ENCODE results near the gene VAPB.

The VAPB gene

DNA sequence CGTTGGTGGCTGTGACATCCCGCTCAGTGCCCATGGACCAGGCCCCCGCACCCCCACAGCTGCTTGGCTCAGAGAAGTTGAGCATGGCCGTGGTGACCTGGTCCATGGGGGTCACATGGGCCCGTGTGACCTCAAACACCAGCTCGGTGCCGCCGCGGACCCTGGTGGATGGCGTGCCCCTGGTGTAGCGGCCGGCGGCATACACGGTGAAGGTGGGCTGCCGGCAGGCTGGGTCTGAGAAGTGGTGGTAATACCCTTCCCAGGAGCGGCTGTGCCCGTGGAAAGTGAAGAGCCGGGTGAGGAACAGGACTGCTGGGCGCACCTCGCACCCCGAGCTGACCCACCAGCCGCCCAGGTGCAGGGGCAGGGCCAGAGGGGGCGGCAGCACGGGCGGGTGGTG lies 72.1 kb downstream of the VAPB start:
- ATAC-seq (no peak), DNase-seq (no peak)

DNA sequence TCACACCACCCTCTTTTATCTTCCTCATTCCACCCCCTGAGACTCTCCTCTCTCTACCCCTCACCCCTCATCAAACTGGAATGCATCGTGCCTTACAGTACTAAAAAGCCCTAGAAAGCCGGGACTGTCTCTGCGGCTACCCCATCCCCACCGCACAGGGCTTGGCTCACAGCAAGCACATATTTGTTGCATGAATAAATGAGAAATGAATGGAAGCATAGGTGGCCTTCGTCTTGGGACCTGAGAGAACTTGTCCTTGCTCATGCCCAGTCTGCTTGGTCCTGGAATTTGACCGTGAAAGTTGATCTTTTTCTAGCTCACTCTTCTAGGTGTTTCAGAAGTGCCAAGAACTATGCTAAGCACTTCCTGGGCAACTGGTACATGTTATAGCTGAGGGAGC lies 72.9 kb downstream of the VAPB start:
- DNase-seq, result no peak

DNA sequence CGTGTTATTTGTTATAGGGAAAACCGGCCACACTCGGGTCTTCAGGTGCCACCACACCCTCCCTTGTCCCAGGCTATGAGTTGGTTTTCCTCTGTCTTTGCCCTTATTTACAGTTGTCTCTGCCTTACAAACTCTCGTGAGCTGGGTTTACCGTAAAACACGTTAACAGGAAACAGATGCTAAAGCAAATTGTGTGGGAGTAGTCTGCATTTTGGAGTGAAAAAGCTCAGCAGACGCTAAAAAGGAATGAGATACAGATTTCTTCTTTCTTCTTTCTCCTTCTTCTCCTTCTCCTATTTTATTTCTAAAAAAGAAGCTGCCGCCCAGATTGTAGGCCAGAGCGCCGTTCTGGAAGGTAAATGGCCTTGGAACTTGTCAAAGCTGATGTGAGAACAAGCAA lies 74.2 kb downstream of the VAPB start:
- DNase-seq (no peak), ATAC-seq (no peak)

More for the DNA sequence above, 72.9 kb downstream of the VAPB start:
- no peak for ATAC-seq

DNA sequence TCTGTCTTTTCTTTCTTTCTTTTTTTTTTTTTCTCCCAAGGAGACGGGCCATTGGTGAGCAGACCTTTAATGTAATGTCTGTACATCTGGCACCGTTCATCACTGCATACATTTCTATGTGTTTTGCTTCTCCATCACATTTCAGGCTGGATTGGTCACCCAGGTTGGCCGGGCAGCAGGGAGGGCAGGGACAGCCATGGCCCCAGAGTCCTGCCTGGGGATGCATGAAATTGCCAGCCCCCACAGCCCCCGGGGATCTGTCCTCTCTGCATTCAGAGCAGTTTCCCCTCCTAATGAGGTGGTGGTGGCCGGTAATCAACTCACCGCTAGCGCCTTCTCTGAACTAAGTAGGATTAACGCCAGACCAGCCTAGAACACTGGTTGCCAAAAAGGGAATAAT lies 75.8 kb downstream of the VAPB start:
- no peak for ATAC-seq
- DNase-seq, result no peak

DNA sequence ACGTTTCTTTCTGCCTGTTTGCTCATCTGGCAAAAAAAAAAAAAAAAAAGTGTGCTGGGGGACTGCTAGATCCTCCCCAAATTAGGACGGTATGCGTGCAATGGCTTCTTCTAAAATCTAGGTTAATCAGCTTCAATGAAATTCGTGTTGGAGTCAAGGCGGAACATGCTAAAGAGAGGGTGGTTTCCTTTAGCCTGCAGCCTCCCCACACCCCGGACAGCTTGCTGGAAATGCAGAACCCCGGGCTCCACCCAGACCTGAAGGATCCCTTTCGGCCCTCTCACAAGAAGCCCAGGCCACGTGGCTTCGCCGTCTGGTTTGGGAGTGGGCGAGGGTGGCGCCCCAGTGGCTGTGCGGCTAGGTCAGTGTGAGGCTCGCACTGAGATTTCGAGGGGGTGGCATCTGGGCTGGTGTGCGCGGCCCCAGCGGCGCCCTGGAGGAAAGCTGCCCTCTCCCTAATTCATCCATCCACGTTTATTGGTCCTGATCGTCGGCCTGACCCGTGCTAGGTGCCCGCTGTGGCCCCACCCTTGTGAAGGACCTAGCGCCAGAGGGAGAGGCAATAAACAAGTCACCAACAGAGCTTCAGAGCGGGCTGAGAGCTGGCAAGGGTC lies 77.2 kb downstream of the VAPB start:
- ATAC-seq, result no peak
- no peak for DNase-seq

DNA sequence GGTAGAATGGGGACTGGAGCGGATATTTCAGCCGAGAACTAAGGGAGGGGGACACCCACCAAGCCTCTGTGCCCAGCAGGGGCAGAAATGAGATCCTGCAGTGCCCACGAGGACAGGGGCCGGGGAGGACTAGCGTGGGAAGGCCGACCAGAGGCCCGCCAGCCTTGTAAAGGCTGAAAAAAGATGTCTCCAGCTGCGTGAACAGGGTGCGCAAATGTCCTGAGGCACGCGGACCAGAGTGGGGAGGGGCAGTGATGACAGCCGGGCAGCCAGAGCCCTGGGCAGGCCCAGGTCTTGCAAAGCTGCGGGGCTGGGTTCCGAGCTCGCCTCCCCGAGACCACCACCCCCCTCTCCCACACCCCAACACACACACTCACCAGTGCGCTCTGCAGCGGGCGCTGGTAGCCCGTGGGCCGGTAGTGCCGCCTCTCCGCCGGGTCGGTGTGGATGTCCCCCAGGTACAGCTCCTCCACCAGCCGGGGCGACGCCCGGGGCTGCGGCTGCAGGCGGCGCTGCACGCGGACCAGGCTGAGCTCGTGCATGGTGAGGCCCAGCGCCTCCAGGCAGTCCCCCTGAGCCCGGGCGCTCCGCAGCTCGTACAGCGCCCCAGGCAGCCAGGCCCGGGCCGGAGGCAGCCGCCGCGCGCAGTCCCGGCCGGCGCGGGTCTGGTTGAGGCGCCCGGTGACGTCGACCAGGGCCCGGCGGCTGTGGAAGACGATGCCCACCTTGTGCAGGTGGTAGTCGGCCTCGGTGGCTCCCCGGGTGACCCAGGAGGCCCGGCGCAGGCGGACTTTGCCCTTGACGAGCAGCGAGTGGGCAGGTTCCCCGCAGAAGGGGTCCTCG lies 77.9 kb downstream of the VAPB start:
- ATAC-seq, result no peak

DNA sequence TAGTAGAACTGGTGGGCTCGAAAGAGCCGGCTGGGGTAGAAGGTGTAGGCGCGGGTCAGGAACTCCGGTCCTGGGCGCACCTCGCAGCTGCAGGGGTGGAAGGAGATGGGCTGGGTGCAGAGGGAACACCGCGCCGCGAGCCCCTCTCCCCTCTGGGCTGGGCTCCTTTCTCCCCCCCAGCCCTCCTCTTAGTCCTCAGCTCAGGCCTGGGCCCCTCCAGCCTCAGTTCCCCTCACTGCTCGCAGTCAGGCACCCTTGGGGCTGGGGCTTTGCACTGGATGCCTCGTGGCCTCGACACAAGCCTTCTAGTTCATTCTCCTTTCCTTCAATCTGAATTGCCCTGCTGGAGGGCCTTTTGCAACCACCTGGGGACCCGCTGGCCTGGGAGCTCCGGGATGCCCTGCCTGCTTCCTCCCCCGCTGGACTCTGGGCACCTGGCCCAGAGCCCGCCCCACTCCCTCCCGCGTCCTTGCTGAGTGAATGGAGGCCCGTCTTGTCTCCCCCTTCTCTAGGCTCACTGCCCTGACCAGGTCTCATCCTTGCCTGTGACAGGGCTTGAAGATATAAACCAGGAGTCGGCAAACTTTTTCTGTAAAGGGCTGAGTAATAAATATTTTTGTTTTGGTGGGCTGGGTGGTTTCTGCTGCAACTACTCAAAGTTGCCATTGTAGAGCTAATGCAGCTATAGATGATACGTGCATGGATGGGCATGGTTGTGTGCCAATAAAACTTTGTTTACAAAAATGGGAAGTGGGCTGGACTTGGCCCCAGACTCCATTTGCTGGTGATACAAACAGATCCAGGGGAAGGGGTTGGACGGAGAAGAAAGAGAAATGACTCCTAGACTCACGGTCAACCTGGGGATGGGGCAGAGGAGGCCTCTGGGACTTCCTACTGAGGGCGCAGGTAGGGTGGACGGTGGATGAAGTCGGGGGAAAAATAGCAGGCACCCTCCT lies 78.8 kb downstream of the VAPB start:
- no peak for ATAC-seq
- no peak for DNase-seq

More for the DNA sequence above, 77.9 kb downstream of the VAPB start:
- no peak for DNase-seq

DNA sequence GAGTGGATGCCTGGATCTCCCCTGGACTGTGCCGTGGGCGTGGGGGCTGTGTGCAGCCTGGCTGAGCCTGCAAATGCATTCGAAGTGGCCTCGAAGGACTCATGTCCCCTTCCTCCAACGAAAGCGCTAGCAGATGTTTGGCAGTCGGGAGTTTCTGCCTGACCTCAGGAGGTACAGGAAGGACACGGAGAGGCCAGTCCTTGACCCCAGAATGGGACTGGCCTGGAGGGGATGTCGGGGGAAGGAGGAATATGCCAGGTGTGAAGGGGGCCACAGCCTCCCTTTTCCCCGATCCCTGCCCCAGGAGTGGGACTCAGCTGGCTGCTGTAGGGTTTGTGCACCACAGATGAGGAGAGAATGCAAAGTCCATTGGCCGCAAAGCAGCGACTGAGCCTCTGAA lies 80.6 kb downstream of the VAPB start:
- ATAC-seq (no peak), DNase-seq (no peak)

DNA sequence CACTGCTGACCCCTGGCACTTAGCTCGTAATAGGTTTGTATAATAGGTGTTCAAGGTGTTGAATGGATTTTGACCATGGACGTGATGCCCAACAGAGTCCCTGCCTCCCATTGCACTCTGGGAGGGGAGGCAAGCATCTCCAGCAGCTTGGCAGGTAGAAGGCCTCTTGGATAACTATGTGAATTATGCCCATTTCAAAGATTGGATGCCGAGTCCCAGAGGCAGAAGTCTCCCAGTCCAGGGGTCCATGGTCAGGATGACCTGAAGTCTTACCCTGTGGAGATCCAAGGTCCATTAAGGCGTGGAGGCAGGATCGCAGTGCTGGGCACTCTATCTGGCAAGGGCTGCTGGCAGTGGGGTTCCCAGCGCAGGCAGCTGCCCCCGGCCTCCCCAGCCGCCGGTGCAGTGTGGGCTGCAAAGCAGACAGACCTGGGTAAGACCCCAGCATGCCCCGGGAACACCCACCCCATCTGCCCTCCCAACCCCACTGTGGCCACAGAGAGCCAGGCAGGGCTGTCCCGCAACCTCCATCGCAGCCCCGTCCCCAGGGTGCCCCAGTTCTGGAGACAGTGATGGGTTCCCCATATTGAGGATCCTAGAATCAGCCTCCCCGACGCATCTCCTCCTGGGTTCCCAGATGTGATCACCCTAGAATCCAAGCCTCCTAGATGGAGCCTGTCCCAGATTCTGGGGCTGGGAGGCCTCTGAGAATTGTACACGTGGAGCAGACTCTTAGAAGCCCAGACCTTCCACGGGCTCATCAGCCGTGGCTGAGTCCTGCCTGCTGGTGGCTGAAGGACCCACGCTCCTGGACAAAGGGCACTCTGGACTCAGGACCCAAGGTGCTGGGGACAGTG lies 81.5 kb downstream of the VAPB start:
- DNase-seq (no peak), ATAC-seq (no peak)

DNA sequence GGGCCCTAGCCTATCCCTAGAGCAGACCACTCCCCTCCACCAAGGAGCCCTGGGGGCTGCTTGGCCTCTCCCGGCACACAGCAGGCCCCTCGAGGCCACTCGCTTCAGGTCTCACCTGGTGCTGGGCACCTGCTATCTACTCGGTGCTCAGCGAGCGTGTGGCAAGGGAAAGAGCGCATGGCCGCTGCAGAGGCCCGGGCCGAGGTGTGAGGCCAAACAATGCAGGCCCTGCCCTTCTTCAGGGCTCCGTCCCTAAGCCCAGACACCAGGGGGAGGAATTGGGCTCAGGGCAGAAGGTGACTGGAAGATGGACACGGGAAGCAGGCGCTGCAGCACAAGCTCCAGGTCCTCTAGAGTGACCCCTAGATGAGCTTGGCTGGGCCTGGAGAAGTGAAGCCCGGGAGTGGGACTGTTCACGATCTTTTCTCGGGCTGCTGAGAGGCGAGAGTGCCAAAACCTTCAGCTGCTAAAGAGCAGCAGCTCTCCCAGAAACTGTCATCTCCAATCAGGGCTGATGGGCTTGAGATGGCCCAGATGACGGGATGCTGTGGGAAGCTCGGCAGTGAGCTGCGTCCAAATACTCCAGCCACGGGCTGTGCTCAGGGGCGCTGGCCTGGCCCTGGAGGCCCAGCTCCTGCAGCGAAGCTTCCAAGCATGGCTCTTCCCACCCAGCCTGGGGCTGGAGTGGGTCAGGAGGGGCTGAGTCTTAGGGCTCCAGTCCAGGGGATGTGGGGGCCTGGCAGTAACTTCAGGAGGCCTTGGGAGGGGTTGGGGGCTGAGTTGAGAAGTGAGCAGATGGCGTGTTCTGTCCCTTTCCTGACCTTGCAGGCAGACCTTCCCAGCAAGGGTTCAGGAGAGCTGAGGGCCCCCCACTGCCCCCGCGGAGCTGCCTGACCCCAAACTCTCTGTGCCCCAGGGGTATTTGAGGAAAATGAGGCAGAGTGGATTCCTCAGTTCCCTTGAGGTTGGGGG lies 82.5 kb downstream of the VAPB start:
- ATAC-seq, result no peak
- no peak for DNase-seq

DNA sequence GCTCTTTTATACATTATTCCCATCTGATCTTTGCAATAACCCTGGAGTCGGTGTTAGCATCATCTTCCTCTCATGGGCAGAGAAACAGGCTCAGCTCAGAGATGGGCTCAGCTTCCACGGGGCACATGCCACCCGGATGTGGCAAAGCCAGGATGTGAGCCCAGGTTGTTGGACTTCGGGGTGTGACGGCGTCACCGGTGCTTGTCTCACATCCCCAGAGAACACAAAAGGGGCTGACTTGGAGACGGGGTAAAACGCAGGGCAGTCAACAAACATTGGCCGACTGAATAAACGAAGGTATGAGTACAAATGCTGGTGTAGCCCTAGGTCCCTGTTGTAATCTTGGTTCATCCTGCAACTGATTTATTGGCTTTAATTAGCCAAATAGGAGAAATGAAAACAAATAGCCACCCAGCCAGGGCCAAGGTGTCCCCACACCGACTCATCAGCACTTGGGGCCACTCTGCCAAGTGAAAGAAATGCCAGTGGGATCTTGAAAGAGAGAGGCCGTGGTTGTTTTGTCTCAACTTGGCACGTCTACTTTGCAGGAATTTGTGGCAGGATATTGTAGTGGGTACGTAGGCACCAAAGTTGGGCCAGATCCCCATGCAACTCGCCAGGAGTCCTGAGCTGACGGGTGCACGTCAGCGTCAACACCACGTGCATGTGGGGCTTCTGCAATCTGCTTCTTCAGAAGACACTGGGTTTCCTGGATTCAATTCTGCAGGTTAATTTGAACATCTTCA lies 83.4 kb downstream of the VAPB start:
- DNase-seq, result no peak
- ATAC-seq, result no peak

DNA sequence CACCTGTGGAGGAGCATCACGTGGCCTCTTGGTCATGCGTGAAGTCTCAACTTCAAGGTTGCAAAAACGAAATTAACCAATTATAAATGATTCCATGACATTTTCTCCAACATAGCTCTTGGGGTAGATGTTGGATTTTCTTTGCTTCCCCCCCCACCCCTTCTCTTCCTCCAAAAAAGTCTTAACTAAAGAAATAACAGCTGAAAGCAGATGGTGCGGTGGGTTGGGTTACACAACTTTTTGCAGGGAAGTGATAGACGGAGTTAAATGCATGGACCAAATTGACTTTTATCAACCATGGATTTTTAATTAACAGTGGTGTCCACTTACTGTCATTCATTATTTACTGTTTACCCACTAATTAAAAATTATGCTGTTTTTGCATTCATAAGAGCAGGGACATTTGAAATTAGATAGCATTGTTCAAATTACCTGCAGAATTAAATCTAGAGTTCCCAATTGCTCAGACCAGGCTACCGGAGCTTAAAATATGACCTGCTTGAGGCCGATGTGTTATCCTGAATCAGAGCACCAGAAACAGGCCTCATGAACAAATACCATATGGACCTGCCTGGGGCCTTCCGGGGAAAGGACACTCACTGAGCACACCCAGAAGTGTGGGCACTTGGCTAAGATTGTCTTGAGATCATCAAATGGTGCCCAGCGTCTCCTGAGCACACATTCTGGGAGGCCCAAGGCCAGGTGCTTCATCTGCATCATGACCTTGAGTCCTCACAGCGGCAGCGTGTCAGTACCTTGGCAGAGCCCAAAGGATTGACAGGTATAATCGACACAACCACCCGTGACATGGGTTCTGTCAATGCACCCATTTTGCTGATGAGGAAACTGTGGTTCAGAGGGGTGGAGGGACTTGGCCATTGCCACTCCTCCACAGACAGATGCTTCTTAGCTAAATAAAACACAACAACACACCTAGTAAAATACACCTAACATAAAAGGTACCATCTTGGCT lies 84.7 kb downstream of the VAPB start:
- DNase-seq (no peak), ATAC-seq (no peak)

DNA sequence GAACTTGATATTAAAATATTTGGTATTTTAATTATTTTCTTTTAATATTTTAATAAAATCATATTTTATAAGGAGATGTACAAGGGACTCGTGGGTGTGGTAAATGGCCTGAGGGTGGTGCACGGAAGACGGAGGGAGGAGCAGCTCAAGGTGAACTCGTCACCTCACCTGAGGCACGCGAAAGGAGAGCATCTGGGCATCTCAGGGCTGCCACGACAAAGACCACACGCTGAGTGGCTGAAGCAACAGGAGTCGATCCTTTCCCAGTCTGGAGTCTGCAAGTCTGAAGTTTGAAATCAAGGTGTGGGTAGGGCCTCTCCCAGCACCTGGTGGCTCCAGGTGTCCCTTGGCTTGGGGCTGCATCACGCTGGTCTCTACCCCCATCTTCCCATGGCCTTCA lies 86.4 kb downstream of the VAPB start:
- DNase-seq (no peak), ATAC-seq (no peak)

DNA sequence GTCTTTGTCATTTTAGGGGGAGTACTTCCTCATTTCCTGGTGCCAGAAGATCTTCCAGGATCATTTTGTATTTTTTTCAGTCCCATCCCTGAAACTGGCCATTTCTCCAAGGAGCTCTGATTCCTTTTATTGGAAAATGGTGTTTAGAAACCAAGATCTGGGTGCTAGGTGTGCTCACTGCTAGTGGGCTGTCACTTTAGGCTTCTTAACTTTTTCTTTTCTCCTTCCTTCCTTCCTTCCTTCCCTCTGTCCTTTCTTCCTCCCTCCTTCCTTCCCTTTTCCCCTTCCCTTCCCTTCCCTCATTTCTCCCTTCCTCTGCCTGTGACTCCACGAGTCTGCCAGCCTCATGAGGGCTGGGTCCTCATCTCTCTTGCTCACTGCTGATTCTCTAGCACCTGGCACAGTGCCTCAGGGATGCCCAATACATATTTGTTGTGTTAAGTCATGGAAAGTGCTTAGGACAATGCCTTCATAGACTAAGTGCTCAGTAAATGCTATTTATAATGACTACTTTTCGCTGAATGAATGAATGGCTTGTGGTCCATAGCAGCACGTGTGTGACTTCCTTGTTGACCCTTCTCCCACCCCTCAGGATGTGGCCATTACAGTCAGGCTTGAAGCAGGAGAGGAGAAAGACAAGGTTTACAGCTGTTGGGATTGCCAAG lies 89.2 kb downstream of the VAPB start:
- no peak for DNase-seq
- ATAC-seq, result no peak

DNA sequence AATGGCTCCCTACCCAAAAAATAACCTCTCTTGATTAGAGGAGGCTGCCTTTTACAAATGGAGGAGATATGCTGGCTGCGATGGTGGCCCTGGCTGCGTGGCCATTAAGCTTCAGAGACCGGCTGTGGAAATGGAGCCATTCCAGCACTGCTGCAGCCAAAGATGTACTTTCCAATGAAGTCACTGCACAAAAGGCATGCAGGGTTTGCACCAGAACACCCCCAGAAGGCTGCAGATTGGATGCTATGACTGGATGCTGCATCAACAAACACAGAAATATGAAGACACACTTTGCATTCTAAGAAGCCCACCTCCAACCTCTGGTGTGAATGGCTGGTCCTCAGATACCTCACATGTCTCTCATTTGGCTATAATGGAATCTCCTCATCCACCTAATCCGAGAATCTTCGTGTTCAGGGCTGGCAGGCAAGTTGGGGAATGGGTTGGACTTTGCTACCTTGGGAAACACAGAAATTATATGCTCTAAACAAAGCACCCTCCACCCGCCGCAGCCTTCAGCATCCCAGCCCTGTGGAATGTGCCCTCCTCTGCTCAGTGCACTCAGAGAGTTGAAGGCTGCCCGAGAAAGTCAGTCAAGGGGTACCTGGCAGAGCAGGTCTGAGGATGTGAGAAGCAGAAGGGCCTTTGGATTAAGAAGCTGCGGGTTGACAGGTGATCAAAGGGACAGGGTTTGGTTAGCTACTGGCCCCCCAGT lies 90.9 kb downstream of the VAPB start:
- ATAC-seq, result no peak
- no peak for DNase-seq

DNA sequence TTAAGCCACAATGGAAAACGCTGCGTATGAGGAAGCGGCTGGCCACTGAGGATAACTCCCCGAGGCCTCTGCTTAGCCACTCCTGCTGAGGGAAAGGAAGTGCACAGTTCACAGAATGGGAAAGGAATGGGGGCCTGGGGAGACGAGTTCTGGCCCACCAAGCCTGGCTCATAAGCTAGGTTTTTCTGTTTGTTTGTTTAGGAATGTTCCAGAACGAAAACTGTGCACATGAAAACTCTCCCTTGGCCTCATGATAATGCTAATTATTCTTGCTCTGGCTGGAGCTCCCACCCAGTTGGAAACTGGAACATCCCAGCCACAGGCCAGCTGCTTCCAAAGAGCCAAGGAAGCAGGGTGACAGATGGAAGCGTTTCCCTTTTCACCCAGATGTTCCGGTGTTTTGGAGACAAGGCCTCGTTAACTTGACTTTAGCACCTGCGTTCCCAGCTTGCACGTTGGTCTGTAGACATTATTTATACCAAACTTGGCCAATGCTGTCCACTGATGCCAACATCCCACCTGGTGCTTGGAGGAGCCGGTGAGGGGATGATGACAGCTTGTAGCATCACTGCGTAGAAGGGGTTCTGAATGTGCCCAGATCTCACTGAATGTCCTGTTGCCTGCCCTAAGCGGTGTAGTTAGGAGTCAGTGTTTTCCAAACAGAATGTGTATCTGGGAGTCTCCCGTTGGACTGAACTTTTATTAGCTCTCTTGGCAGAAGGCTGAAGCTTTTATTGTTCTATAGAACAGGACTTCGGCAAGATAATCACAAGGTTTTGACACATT lies 91.7 kb downstream of the VAPB start:
- no peak for ATAC-seq
- DNase-seq, result no peak

All from stimulated activated naive CD8-positive, alpha-beta T cell treated with anti-CD3 and anti-CD28 coated beads, Interleukin-15, Interleukin-2, amounts not matched to agents 100 U/mL and 50 U/mL, for 24 hours (primary cell).